ENCODE results near the gene EN2.
"Not testable (repeated sequence)": the region's sequence is repeated elsewhere in the genome, so short reads cannot be mapped to it uniquely, and the experiment has no call there.

The EN2 gene

DNA sequence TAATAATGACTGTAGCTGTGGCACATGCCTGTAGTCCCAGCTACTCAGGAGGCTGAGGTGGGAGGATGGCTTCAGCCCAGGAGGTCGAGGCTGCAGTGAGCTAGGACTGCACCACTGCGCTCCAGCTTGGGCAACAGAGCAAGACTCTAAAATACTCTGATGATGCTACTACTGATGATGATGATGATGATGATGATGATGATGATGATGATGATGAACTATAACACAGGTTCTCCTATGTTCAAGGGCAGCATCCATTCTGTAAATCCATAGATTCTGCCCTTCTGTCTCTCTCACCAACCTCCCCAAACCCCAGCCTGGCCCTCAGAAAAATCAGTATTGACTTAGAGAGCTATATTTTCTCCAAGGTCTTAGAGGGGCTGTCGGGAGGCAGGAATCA, 22.8 kb upstream of the EN2 start:
- H3K4me3 ChIP-seq (replicated peaks in 1 of 2; ENCODE audit: low read depth in 2 of 2, low read length in 2 of 2): no peak overlapping the region
- DNase-seq (ENCODE audit: low read depth in 2 of 2): no peak
- TF ChIP-seq, protein P1, sequence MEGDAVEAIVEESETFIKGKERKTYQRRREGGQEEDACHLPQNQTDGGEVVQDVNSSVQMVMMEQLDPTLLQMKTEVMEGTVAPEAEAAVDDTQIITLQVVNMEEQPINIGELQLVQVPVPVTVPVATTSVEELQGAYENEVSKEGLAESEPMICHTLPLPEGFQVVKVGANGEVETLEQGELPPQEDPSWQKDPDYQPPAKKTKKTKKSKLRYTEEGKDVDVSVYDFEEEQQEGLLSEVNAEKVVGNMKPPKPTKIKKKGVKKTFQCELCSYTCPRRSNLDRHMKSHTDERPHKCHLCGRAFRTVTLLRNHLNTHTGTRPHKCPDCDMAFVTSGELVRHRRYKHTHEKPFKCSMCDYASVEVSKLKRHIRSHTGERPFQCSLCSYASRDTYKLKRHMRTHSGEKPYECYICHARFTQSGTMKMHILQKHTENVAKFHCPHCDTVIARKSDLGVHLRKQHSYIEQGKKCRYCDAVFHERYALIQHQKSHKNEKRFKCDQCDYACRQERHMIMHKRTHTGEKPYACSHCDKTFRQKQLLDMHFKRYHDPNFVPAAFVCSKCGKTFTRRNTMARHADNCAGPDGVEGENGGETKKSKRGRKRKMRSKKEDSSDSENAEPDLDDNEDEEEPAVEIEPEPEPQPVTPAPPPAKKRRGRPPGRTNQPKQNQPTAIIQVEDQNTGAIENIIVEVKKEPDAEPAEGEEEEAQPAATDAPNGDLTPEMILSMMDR (IDR thresholded peaks at IDR 0.05; ENCODE audit: low read depth, low read length): no peak

DNA sequence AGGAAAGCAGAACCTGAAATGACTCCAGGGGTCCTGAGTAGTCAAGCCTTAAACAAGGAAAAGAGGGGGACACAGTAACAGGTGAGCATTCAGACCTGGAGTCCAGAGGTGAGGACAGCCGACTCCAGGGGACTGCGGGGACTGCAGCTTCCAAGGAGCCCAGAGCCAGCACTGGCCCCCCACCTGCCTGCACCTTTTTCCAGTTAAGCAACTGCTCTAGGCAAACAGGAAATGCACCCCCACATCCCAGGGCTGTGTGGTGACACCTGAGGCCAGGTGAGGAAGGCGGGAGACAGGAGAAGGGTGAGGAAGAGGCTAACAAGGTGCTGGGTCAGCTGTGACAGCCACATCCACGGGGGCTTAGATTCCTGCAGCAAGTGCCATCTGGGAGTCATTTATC, 20.1 kb upstream of the EN2 start:
- no peak overlapping the region for H3K4me3 ChIP-seq (replicated peaks in 1 of 2; ENCODE audit: low read depth in 2 of 2, low read length in 2 of 2)
- TF ChIP-seq, protein P1 (IDR thresholded peaks at IDR 0.05; ENCODE audit: low read depth, low read length): no peak
- no peak for DNase-seq (ENCODE audit: low read depth in 2 of 2)

DNA sequence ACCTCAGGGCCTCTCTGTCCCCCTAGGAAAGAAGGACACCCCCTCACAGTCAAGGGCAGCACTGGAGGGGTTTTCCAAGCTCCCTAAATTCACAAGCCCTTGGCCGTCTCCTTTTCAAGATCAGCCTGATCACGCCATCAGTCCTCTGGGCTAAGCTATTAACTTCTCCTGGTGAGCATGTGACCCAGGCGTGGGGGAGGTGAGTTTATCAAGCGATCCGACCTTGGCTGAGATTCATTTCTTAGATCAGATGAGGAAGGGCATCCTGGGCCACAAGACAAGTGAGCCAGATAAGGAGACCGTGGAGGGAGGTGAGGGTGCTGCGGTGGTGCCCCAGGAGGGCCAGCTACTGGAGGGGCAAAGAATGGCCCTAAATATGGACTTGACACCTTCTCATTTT, 19.2 kb upstream of the EN2 start:
- TF ChIP-seq, protein P1 (IDR thresholded peaks at IDR 0.05; ENCODE audit: low read depth, low read length): no peak
- H3K4me3 ChIP-seq (replicated peaks in 1 of 2; ENCODE audit: low read depth in 2 of 2, low read length in 2 of 2): no peak overlapping the region
- DNase-seq (ENCODE audit: low read depth in 2 of 2): no peak

DNA sequence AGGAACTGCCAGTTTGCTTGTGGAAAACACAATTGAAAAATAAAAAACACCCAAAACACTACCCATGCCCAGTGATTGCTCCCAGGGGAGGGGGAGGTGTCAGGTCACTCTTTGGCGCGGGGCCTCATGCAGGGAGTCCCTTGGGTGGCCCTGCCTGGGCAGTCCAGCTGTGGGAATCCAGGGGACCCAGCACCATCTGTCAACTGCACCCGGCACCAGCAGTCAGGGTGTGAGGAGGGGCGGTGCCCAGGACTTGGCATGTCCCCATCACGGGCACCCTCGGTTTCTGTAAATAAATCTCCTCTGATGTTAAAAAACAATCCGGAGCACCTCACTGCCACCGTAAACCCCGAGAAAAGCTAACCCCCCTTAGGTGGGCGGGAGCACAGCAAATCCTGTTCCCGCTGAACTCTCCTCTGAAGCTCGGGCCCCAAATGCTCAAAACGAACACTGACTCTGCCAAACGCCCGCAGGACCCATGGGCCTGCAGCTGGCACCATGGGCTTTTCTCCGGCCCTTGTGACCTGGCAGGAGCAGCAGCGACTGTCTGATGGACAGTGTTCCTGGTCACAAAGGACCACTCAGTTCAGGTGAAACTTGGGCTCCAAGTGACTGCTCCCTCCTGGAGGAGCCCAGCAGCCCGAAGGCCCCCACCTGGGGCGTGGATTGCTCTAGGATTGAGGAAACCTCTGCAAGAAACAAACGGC, 18.5 kb upstream of the EN2 start:
- TF ChIP-seq, protein P1 (IDR thresholded peaks at IDR 0.05; ENCODE audit: low read depth, low read length): no peak
- no peak overlapping the region for H3K4me3 ChIP-seq (replicated peaks in 1 of 2; ENCODE audit: low read depth in 2 of 2, low read length in 2 of 2)
- DNase-seq (ENCODE audit: low read depth in 2 of 2): no peak

DNA sequence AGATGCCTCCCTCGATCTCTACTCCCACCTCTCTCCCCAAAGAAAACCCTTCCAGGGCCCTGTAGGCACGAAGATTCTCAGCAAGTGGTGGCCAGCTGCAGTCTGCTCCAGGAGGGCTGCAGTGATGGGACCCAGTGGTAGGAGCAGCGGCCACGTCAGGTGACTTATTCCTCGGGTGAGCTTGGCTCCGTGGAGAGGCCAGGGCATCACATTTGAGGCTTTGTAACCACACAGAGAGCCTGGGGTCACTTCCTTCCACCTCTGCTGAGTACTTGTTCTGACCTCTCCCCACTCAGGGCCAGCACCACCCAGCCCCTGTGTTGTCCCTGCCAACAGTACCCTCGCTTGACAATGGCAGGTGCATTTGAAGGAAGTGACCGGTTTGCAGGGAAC, 17.9 kb upstream of the EN2 start:
- no peak overlapping the region for H3K4me3 ChIP-seq (replicated peaks in 1 of 2; ENCODE audit: low read depth in 2 of 2, low read length in 2 of 2)
- no peak for DNase-seq (ENCODE audit: low read depth in 2 of 2)
- TF ChIP-seq, protein P1 (IDR thresholded peaks at IDR 0.05; ENCODE audit: low read depth, low read length): no peak

DNA sequence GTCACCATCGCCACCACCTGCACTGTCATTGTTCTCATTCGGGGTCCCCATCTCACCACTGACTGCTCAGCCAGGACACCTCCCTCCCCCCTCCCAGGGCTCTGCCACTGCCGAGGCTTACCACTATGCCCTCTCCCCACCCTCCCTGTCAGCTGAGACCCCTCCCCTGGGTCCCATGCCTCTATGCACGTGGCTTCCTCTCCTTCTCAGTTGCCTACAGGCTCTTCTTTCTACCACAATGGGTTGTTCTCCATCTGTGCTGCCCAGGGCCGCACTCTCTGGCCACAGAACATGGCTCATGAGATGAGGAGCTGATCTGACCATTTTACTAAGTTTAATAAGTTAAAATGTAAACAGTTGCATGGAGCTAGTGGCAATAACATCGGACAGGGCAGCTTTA, 16.1 kb upstream of the EN2 start:
- no peak for DNase-seq (ENCODE audit: low read depth in 2 of 2)
- H3K4me3 ChIP-seq (replicated peaks in 1 of 2; ENCODE audit: low read depth in 2 of 2, low read length in 2 of 2): no peak overlapping the region
- TF ChIP-seq, protein P1 (IDR thresholded peaks at IDR 0.05; ENCODE audit: low read depth, low read length): no peak

DNA sequence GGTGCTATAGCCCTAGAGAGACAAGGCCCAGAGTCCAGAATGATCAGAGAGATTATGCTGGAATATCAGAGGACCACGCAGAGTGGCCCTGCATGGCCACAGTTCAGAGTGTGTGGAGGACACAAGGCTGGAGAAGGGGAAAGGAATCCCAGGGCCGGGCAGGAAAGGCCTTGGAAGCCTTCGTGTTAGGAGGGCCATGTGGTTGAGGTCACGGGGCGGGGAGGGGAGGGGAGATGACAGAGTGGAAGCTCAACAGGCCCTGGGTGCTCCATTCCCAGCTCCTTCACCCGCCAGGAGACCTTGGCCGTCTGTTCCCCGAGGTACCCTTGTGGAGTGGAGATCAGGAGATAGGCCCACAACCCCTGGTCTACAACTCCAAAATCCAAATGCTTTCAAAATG, 13.2 kb upstream of the EN2 start:
- DNase-seq (ENCODE audit: low read depth in 2 of 2): no peak
- H3K4me3 ChIP-seq (replicated peaks in 1 of 2; ENCODE audit: low read depth in 2 of 2, low read length in 2 of 2): no peak overlapping the region
- TF ChIP-seq, protein P1 (IDR thresholded peaks at IDR 0.05; ENCODE audit: low read depth, low read length): no peak

DNA sequence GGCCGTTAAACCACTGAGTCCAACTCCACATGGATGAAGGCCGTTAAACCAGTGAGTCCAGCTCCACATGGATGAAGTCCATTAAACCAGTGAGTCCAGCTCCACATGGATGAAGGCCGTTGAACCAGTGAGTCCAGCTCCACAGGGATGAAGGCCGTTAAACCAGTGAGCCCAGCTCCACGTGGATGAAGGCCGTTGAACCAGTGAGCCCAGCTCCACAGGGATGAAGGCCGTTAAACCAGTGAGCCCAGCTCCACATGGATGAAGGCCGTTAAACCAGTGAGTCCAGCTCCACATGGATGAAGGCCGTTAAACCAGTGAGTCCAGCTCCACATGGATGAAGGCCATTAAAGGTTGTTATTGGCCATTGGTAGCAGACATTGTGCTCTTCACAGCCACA, 12.3 kb upstream of the EN2 start:
- not testable (repeated sequence) for DNase-seq (ENCODE audit: low read depth in 2 of 2); H3K4me3 ChIP-seq (replicated peaks in 1 of 2; ENCODE audit: low read depth in 2 of 2, low read length in 2 of 2)

Measured in cardiac fibroblast (primary cell).